HG03280 (cell line): ENCODE results near the gene ATP1A1.

Source experiments
- ATAC-seq: cut with Tn5 transposase; IDR thresholded peaks from one replicate; pipeline ENCODE4 v1.9.1; 2021; ENCODE audit warnings: mild to moderate bottlenecking, moderate library complexity; ENCODE audit not compliant: unreplicated experiment

Gene ATP1A1

GRCh38 chr1:116343019-116343418, 30.0 kb upstream of the ATP1A1 start:
- no peak for ATAC-seq

- no peak for ATAC-seq
Measured at GRCh38 chr1:116345011-116345410, 28.0 kb upstream of the ATP1A1 start.

GRCh38 chr1:116345843-116346242, 27.2 kb upstream of the ATP1A1 start:
- ATAC-seq: no peak

GRCh38 chr1:116346943-116347673, 25.9 kb upstream of the ATP1A1 start:
- ATAC-seq: no peak

GRCh38 chr1:116347696-116348095, 25.3 kb upstream of the ATP1A1 start:
- ATAC-seq: no peak

GRCh38 chr1:116350097-116350645, 22.9 kb upstream of the ATP1A1 start:
- ATAC-seq: no peak

GRCh38 chr1:116351914-116352313, 21.1 kb upstream of the ATP1A1 start:
- no peak for ATAC-seq

GRCh38 chr1:116352349-116352813, 20.7 kb upstream of the ATP1A1 start:
- no peak for ATAC-seq

GRCh38 chr1:116353155-116353554, 19.9 kb upstream of the ATP1A1 start:
- ATAC-seq: no peak

GRCh38 chr1:116356067-116356466, 17.0 kb upstream of the ATP1A1 start:
- ATAC-seq: no peak

- no peak for ATAC-seq
Measured at GRCh38 chr1:116356673-116357072, 16.4 kb upstream of the ATP1A1 start.

GRCh38 chr1:116357487-116357886, 15.6 kb upstream of the ATP1A1 start:
- ATAC-seq: no peak

- no peak for ATAC-seq
Measured at GRCh38 chr1:116359060-116359830, 13.8 kb upstream of the ATP1A1 start.

GRCh38 chr1:116359871-116360270, 13.2 kb upstream of the ATP1A1 start:
- ATAC-seq: no peak

GRCh38 chr1:116360429-116361173, 12.4 kb upstream of the ATP1A1 start:
- ATAC-seq: no peak

GRCh38 chr1:116361648-116362047, 11.4 kb upstream of the ATP1A1 start:
- ATAC-seq: no peak

- ATAC-seq: no peak
Measured at GRCh38 chr1:116362050-116362449, 11.0 kb upstream of the ATP1A1 start.

GRCh38 chr1:116365353-116365780, 7.7 kb upstream of the ATP1A1 start:
- no peak for ATAC-seq

GRCh38 chr1:116365857-116366256, 7.2 kb upstream of the ATP1A1 start:
- no peak for ATAC-seq

- no peak for ATAC-seq
Measured at GRCh38 chr1:116367256-116367945, 5.6 kb upstream of the ATP1A1 start.

GRCh38 chr1:116368241-116368640, 4.8 kb upstream of the ATP1A1 start:
- no peak for ATAC-seq
